ENCODE data around the gene HVCN1. TPM values are rescaled to one million over a fixed set of nuclear protein-coding genes. Genes with fewer than 3 reads are reported as not detected.
A peak's percentile ranks its signal among the peaks of the same experiment; 100 is the strongest.

The HVCN1 gene
- total and polyA plus RNA-seq, 2 of the 13 experiments (the other 11 are each of a cell fraction or from before 2014, with no cell fraction given): 0.49 to 1.3 TPM

GRCh38 chr12:110613771-110614684 lies 74.9 kb downstream of the HVCN1 start, which contains the start of gene TCTN1 (continued):
- no peak for TF ChIP-seq RNF219 (CRISPR knock-in tag; IDR thresholded peaks at IDR 0.05)
- no peak for TF ChIP-seq HNRNPH1 (optimal IDR thresholded peaks at IDR 0.05; ENCODE audit: low read depth, low read length)
- TF ChIP-seq ZNF274 (CRISPR knock-in tag; IDR thresholded peaks at IDR 0.05): peak; percentile 84; the same call in 1 of the 2 replicates
- TF ChIP-seq ZNF430 (CRISPR knock-in tag; IDR thresholded peaks at IDR 0.05): peak; percentile 48; the same call in 1 of the 2 replicates
- peak; percentile 86 for TF ChIP-seq ZNF770 (CRISPR knock-in tag; IDR thresholded peaks at IDR 0.05)
- no peak for TF ChIP-seq ZFAT (CRISPR knock-in tag; conservative IDR thresholded peaks at IDR 0.05)
- TF ChIP-seq NR2F2 (IDR thresholded peaks at IDR 0.05; ENCODE audit: borderline replicate concordance, low read depth): no peak
- peak; percentile 64; the same call in 1 of the 2 replicates for TF ChIP-seq SALL2 (CRISPR knock-in tag; IDR thresholded peaks at IDR 0.05)
- 0 out of 2 replicates have a peak, but pooled peaks have one; percentile 37 for TF ChIP-seq TMF1 (CRISPR knock-in tag; IDR thresholded peaks at IDR 0.05; ENCODE audit: low read depth)
- TF ChIP-seq ZSCAN31 (CRISPR knock-in tag; IDR thresholded peaks at IDR 0.05; ENCODE audit: low read depth): 0 out of 2 replicates have a peak, but pooled peaks have one; percentile 36
- TF ChIP-seq HMG20B (CRISPR knock-in tag; conservative IDR thresholded peaks at IDR 0.05): no peak
- TF ChIP-seq TBX3 (IDR thresholded peaks at IDR 0.05; ENCODE audit: borderline replicate concordance): no peak
- peak; percentile 83; the same call in 1 of the 2 replicates for TF ChIP-seq BORCS8-MEF2B (CRISPR knock-in tag; IDR thresholded peaks at IDR 0.05)
- TF ChIP-seq ZFP91 (CRISPR knock-in tag; IDR thresholded peaks at IDR 0.05; ENCODE audit: borderline replicate concordance): peak; percentile 90
